Fibroblast of villous mesenchyme (primary cell): ENCODE results near the gene BLMH. TPM values are rescaled to one million over a fixed set of nuclear protein-coding genes. Genes with fewer than 3 reads are reported as not detected.

Experiments
- DNase-seq: peaks from one replicate; pipeline ENCODE4 v3.0.0-alpha.2; 2010; ENCODE audit warnings: low read depth
- H3K4me3 ChIP-seq: 2 replicates; pipeline ENCODE4 v1.5.1; 2011; ENCODE audit warnings: low read depth, mild to moderate bottlenecking, low read length
- CTCF ChIP-seq: IDR thresholded peaks from 2 replicates; pipeline ENCODE4 v1.5.1; 2012; ENCODE audit warnings: low read depth, mild to moderate bottlenecking, low read length; ENCODE audit not compliant: insufficient read depth
- total RNA-seq: library from RNA; depleted of rRNA; stranded (reverse); fragments of >200 nt; gene quantifications from 2 replicates; pipeline ENCODE4 v1.2.3, GENCODE V29; 2012

The BLMH gene
- total RNA-seq, 1 donor, result 31.1 TPM

GRCh38 chr17:30228011-30228410 is 63.7 kb downstream of the BLMH start:
- no peak for TF ChIP-seq CTCF
- no peak overlapping the region for H3K4me3 ChIP-seq
- DNase-seq, result no peak

- no peak for TF ChIP-seq CTCF
- no peak for DNase-seq
- H3K4me3 ChIP-seq, result no peak overlapping the region
Observed at GRCh38 chr17:30226878-30227277, 64.9 kb downstream of the BLMH start.

DNA sequence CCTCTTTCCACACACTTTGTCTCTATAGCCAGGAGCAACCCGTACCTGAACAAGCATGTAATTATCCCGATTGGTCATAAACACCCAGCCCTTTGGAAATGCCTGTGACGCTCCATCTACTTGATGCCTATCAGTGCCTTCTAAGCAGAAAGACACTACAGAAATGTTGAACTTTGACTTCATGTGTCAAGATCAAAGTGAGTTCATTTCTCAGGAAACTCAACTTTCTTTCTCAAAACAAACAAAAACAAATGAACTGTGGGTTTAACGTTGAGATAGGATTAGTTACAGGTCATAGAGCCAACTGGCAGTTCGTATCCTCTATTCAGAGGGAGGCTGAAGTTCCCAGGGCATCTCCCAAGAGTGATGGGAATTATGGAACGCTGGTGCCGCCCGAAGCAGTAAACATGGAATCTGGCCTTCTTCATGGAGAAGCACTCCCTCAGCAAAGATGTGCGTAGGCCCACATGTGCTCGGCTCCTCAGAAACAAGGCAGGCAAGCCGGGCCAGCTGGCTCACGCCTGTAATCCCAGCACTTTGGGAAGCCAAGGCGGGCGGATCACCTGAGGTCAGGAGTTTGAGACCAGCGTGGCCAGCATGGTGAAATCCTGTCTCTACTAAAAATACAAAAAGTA is 65.7 kb downstream of the BLMH start:
- no peak for DNase-seq
- TF ChIP-seq CTCF, result no peak

DNA sequence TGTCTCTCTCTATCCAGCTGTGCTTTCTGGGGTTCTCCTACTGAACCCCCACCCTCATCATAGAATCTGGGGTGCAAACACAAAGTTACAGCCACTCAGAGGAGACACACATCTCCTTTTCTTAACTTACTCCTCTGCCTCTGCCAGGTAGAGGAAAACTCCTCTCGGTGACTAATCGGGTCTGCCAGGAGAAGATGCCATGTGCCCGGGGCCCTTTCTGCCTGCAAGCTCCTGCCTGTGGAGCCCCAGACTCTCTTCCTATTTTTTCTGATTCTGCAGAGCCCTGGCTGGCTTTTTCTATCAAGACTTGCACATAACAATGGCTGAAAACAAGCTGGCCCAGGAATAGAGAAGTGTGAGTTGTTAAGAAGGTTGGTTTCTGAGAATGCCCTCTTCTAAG is 66.6 kb downstream of the BLMH start:
- H3K4me3 ChIP-seq, result no peak overlapping the region
- TF ChIP-seq CTCF, result no peak

More for the DNA sequence above, 65.7 kb downstream of the BLMH start:
- no peak overlapping the region for H3K4me3 ChIP-seq

DNA sequence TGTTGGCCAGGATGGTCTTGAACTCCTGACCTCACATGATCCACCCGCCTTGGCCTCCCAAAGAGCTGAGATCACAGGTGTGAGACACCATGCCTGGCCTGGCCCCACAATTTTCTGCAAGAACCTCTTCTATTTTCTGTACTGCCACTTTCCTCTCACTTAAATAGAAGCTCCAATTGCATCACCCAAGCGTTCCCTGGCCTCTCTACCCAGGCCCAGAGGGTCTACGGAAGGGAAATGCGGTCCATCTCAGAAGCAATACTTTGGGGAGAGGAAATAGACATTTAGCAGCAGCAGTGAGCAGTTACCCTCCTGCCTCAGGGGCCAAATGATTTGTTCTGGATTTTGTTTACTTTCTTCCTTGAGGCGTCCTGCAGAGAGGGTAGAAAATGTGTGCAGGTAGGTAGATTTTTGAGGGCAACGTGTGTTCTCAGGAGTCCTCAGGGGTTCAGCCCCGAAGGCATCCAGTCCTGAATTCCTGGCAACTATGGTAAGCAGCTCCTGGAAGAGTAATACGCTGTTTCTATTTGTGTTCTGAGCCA is 67.3 kb downstream of the BLMH start:
- H3K4me3 ChIP-seq, result no peak overlapping the region
- no peak for TF ChIP-seq CTCF
- no peak for DNase-seq

More for the DNA sequence above, 66.6 kb downstream of the BLMH start:
- no peak for DNase-seq

GRCh38 chr17:30222721-30223175 is 69.0 kb downstream of the BLMH start:
- no peak for TF ChIP-seq CTCF
- no peak for DNase-seq
- H3K4me3 ChIP-seq, result no peak overlapping the region

GRCh38 chr17:30222251-30222650 is 69.5 kb downstream of the BLMH start:
- no peak for TF ChIP-seq CTCF
- H3K4me3 ChIP-seq, result no peak overlapping the region
- DNase-seq, result no peak
